Mammary epithelial cell (primary cell): ENCODE data around the gene SIGLEC9.

Experiments
- CTCF ChIP-seq, 2 donors: IDR thresholded peaks in 1 of 2; conservative IDR thresholded peaks in 1 of 2; 2 replicates each; pipeline ENCODE4 v1.5.1; 2011 to 2012; ENCODE audit warnings: inconsistent platforms in 2 of 2, low read length in 2 of 2, mild to moderate bottlenecking in 2 of 2, control low read depth in 1 of 2, low read depth in 1 of 2; ENCODE audit not compliant: insufficient read depth in 1 of 2; ENCODE audit errors: extremely low read depth in 1 of 2
- EZH2 ChIP-seq: IDR thresholded peaks from 2 replicates; pipeline ENCODE4 v1.6.1; 2012; ENCODE audit warnings: low read length, inconsistent platforms, borderline replicate concordance

DNA sequence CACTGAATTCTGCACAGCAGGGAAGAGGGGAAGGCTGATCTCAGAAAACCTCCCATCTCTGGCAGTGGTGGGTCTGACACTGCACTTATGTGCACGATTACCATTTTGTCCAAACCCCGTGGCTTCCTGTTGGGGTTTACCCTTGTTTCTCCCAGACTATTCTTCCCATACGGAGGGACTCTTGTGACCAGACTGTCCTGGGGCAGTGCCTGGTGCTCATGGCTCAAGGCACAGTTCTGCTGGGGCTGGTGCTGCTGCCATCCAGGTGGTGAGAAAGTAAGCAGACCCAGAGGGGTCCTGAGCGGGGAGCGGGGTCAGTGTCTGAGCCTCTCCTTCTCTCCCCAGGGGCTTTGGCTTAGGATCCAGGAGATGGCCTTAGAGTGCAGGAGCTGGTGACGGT is 5.1 kb upstream of the SIGLEC9 start:
- TF ChIP-seq CTCF (conservative IDR thresholded peaks at IDR 0.05 in 1 of 2, IDR thresholded peaks at IDR 0.05 in 1 of 2; ENCODE audit: extremely low read depth in 1 of 2, insufficient read depth in 1 of 2, low read depth in 1 of 2, low read length in 2 of 2) = no peak
- TF ChIP-seq EZH2 = no peak
